H9 (cell line): ENCODE measurements around the gene TTLL9. TPM values are rescaled to one million over a fixed set of nuclear protein-coding genes. Genes with fewer than 3 reads are reported as not detected.

ENCODE experiments used
- DNase-seq: peaks from one replicate; pipeline ENCODE4 v3.0.0-alpha.2; 2017
- H2AFZ ChIP-seq: one replicate; pipeline ENCODE4 v1.6.1; 2013; ENCODE audit warnings: mild to moderate bottlenecking, low read length, control low read depth, moderate library complexity
- H2AK5ac ChIP-seq: 2 replicates; pipeline ENCODE4 v1.6.1; 2013; ENCODE audit warnings: low read length, control low read depth, mixed read lengths; ENCODE audit not compliant: insufficient read length
- H2BK120ac ChIP-seq: one replicate; pipeline ENCODE4 v1.6.1; 2013; ENCODE audit warnings: low read depth, mild to moderate bottlenecking, low read length, control low read depth, inconsistent platforms; ENCODE audit not compliant: poor library complexity, severe bottlenecking
- H2BK12ac ChIP-seq: 2 replicates; pipeline ENCODE4 v1.6.1; 2013; ENCODE audit warnings: low read length, control low read depth, mixed read lengths, low read depth; ENCODE audit not compliant: insufficient read length
- H2BK15ac ChIP-seq: 2 replicates; pipeline ENCODE4 v1.6.1; 2013; ENCODE audit warnings: low read depth, low read length, control low read depth
- H2BK20ac ChIP-seq: one replicate; pipeline ENCODE4 v1.6.1; 2013; ENCODE audit warnings: low read depth, mild to moderate bottlenecking, low read length, control low read depth, inconsistent platforms; ENCODE audit not compliant: poor library complexity, severe bottlenecking
- H2BK5ac ChIP-seq: 2 replicates; pipeline ENCODE4 v1.6.1; 2013; ENCODE audit warnings: low read length, control low read depth, mixed read lengths; ENCODE audit not compliant: insufficient read length
- H3K14ac ChIP-seq: 2 replicates; pipeline ENCODE4 v1.6.1; 2013; ENCODE audit warnings: low read length, control low read depth; ENCODE audit not compliant: insufficient read depth
- H3K18ac ChIP-seq: 2 replicates; pipeline ENCODE4 v1.6.1; 2013; ENCODE audit warnings: low read depth, mild to moderate bottlenecking, mixed read lengths, low read length, control low read depth; ENCODE audit not compliant: insufficient read length
- H3K23ac ChIP-seq: 2 replicates; pipeline ENCODE4 v1.6.1; 2013; ENCODE audit warnings: low read length, control low read depth, mixed read lengths, low read depth; ENCODE audit not compliant: insufficient read length
- H3K23me2 ChIP-seq: 2 replicates; pipeline ENCODE4 v1.6.1; 2013; ENCODE audit warnings: low read depth, mild to moderate bottlenecking, mixed read lengths, low read length, control low read depth; ENCODE audit not compliant: insufficient read length, poor library complexity, severe bottlenecking
- H3K27ac ChIP-seq: 2 replicates; pipeline ENCODE4 v1.5.1; 2013; ENCODE audit warnings: low read length, control low read depth, mixed read lengths, low read depth; ENCODE audit not compliant: insufficient read length
- H3K27me3 ChIP-seq: 2 replicates; pipeline ENCODE4 v1.6.1; 2013; ENCODE audit warnings: low read length, control low read depth, inconsistent platforms; ENCODE audit not compliant: insufficient read depth
- H3K4ac ChIP-seq: 2 replicates; pipeline ENCODE4 v1.6.1; 2013; ENCODE audit warnings: low read depth, mild to moderate bottlenecking, control low read depth, inconsistent platforms, low read length, moderate library complexity
- H3K4me1 ChIP-seq: 2 replicates; pipeline ENCODE4 v1.6.1; 2013; ENCODE audit warnings: low read length, control low read depth, inconsistent platforms; ENCODE audit not compliant: insufficient read depth
- H3K4me2 ChIP-seq: 2 replicates; pipeline ENCODE4 v1.6.1; 2013; ENCODE audit warnings: low read length, control low read depth, mixed read lengths; ENCODE audit not compliant: insufficient read length, insufficient read depth
- H3K56ac ChIP-seq: 2 replicates; pipeline ENCODE4 v1.6.1; 2013; ENCODE audit warnings: low read depth, mild to moderate bottlenecking, mixed read lengths, low read length, control low read depth; ENCODE audit not compliant: insufficient read length
- H3K79me1 ChIP-seq: 2 replicates; pipeline ENCODE4 v1.6.1; 2013; ENCODE audit warnings: low read depth, mild to moderate bottlenecking, moderate library complexity, low read length, control low read depth, inconsistent platforms; ENCODE audit not compliant: insufficient read depth, poor library complexity, severe bottlenecking
- H3K79me2 ChIP-seq: 2 replicates; pipeline ENCODE4 v1.6.1; 2013; ENCODE audit warnings: low read length, control low read depth, inconsistent platforms; ENCODE audit not compliant: insufficient read depth
- H3K9ac ChIP-seq: 2 replicates; pipeline ENCODE4 v1.6.1; 2013; ENCODE audit warnings: low read length, control low read depth, mixed read lengths; ENCODE audit not compliant: insufficient read length; ENCODE audit errors: extremely low read depth
- H3K9me3 ChIP-seq: one replicate; pipeline ENCODE4 v1.6.1; 2013; ENCODE audit warnings: low read depth, low read length, inconsistent platforms; ENCODE audit not compliant: control insufficient read depth
- H3T11ph ChIP-seq: one replicate; pipeline ENCODE4 v1.6.1; 2013; ENCODE audit warnings: mild to moderate bottlenecking, low read length, control low read depth, inconsistent platforms
- H4K20me1 ChIP-seq: one replicate; pipeline ENCODE4 v1.6.1; 2013; ENCODE audit not compliant: control insufficient read depth, insufficient read length, insufficient read depth
- H4K5ac ChIP-seq: 2 replicates; pipeline ENCODE4 v1.6.1; 2013; ENCODE audit warnings: low read depth, mild to moderate bottlenecking, mixed read lengths, low read length, control low read depth; ENCODE audit not compliant: insufficient read length
- H4K8ac ChIP-seq: replicated peaks from 2 replicates; pipeline ENCODE4 v1.6.1; 2013; ENCODE audit warnings: low read length, control low read depth, mixed read lengths, low read depth; ENCODE audit not compliant: insufficient read length
- H4K91ac ChIP-seq: 2 replicates; pipeline ENCODE4 v1.6.1; 2013; ENCODE audit warnings: low read depth, mild to moderate bottlenecking, moderate library complexity, mixed read lengths, low read length, control low read depth; ENCODE audit not compliant: insufficient read length
- H3K27ac Mint-ChIP-seq, 3 experiments: 2 replicates in 2 of 3; 3 replicates in 1 of 3; pipeline ENCODE4 v1.8.0; 2020 to 2021; ENCODE audit warnings: mixed read lengths in 3 of 3, mild to moderate bottlenecking in 1 of 3, moderate library complexity in 1 of 3
- H3K27me3 Mint-ChIP-seq: 2 replicates; pipeline ENCODE4 v1.8.0; 2021; ENCODE audit warnings: low read depth, mild to moderate bottlenecking, moderate library complexity, mixed read lengths
- H3K36me3 Mint-ChIP-seq, 3 experiments: 2 replicates in 2 of 3; 3 replicates in 1 of 3; pipeline ENCODE4 v1.8.0; 2020 to 2021; ENCODE audit warnings: low read depth in 3 of 3, mixed read lengths in 3 of 3; ENCODE audit not compliant: insufficient read depth in 1 of 3
- H3K4me1 Mint-ChIP-seq, 2 experiments: 2 replicates each; pipeline ENCODE4 v1.8.0; 2020; ENCODE audit warnings: mixed read lengths in 2 of 2
- H3K4me3 Mint-ChIP-seq, 2 experiments: 2 replicates in 1 of 2; 3 replicates in 1 of 2; pipeline ENCODE4 v1.8.0; 2020 to 2021; ENCODE audit warnings: mild to moderate bottlenecking in 2 of 2, mixed read lengths in 2 of 2, moderate library complexity in 1 of 2
- H3K9me3 Mint-ChIP-seq, 2 experiments: 2 replicates in 1 of 2; 3 replicates in 1 of 2; pipeline ENCODE4 v1.8.0; 2020; ENCODE audit warnings: mild to moderate bottlenecking in 2 of 2, mixed read lengths in 2 of 2, moderate library complexity in 1 of 2
- CTCF ChIP-seq: fragments of 200-600 bp; sonication (generic); conservative IDR thresholded peaks from 3 replicates; pipeline ENCODE4 v1.8.0; 2021; ENCODE audit warnings: antibody characterized with exemption, mild to moderate bottlenecking
- WGBS: extraction: QIAGEN DNeasy Blood & Tissue Kit; methylation state at CpG from one replicate; pipeline ENCODE4 v1.1.7; 2013; ENCODE audit warnings: missing lambda C conversion rate, low lambda C conversion rate, mixed read lengths; ENCODE audit not compliant: insufficient read length; ENCODE audit errors: extremely low coverage; 5-methylcytosine and 5-hydroxymethylcytosine counted together
- total RNA-seq: library from RNA; stranded (reverse); gene quantifications from 2 replicates; pipeline ENCODE4 v1.2.1, GENCODE V29; 2021

Gene TTLL9
- total RNA-seq, 1 experiment from 2014 or later = 0.20 TPM

GRCh38 chr20:31974951-31975487, 104.6 kb downstream of the TTLL9 start:
- Histone ChIP-seq H4K5ac (no peak overlapping the region), H3K9ac (no peak overlapping the region), H3K4me2 (no peak overlapping the region), H2AK5ac (no peak overlapping the region), H3K79me2 (no peaks in the 10 kb centered on the region), H4K20me1 (no peaks in the 10 kb centered on the region), H3K56ac (no peak overlapping the region), H3K27ac (no peak overlapping the region), H2AFZ (no peak overlapping the region), H3K23ac (no peak overlapping the region), H3K27me3 (no peaks in the 10 kb centered on the region), H3K9me3 (no peaks in the 10 kb centered on the region), H2BK20ac (no peak overlapping the region), H2BK120ac (no peak overlapping the region), H3K4me1 (no peaks in the 10 kb centered on the region; the same call in 1 of the 2 replicates), H3K18ac (peak overlapping the region; percentile 9), H2BK15ac (no peak overlapping the region), H3K4ac (no peak overlapping the region), H3K79me1 (no peaks in the 10 kb centered on the region), H3K14ac (peak overlapping the region; percentile 2; the same call in 1 of the 2 replicates), H2BK12ac (no peak overlapping the region), H2BK5ac (no peak overlapping the region), H3T11ph (no peak overlapping the region), H3K23me2 (no peaks in the 10 kb centered on the region), H4K8ac (no peak overlapping the region), H4K91ac (no peak overlapping the region)
- peak; percentile 76 for DNase-seq
- Mint-ChIP-seq H3K4me1 (peaks cover 18 to 39% of the 10 kb centered on the region in 2 experiments), H3K4me3 (peak overlapping the region; percentile 1 to 58), H3K27ac (peak overlapping the region; percentile 42 to 89 (median 63); a peak in 6 of 7 replicates), H3K9me3 (no peaks in the 10 kb centered on the region; a peak in 1 of 5 replicates), H3K36me3 (no peaks in the 10 kb centered on the region), H3K27me3 (peaks cover 29% of the 10 kb centered on the region)
- WGBS = no CpG with 5 or more reads among the region's 10 CpGs
- no peak for TF ChIP-seq CTCF
